EL (cell line): Measurements from ENCODE around the gene PYCR2.

ENCODE experiments used
- DNase-seq: peaks from one replicate; pipeline ENCODE4 v3.0.0-alpha.2; 2016

The PYCR2 gene

GRCh38 chr1:225873281-225873850 is 50.7 kb downstream of the PYCR2 start:
- DNase-seq: no peak

- no peak for DNase-seq
These were observed 52.0 kb downstream of the PYCR2 start for GRCh38 chr1:225872075-225872430.

- DNase-seq: no peak
These were observed 52.5 kb downstream of the PYCR2 start for GRCh38 chr1:225871359-225872074.

DNA sequence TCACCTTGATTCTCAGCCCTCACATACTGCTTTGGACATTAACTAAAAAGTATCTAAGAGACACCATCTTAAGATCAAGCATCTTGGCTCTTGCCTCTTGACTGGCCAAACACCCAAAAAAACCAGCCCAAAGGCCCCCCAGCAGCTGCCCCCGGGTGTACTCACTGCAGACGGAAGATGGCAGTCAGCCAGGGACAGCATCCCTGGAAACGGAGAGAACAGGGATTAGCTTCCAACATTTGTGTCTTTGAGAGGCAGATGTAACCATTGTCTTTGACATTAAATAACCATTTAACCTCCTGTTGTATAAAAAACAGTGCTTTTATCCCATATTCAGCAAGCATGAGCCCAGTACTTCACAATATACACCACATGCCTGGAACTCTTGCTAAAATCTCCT is 53.1 kb downstream of the PYCR2 start:
- no peak for DNase-seq
